Hepatocyte (in vitro differentiated cells): ENCODE measurements around the gene PFKM.

Experiments used
- EZH2 ChIP-seq: fragments of 200-600 bp; sonication (generic); IDR thresholded peaks from 2 replicates; pipeline ENCODE4 v1.6.1; 2016; ENCODE audit warnings: antibody characterized with exemption, mild to moderate bottlenecking, borderline replicate concordance
- EZH2phosphoT487 ChIP-seq: fragments of 200-600 bp; sonication (generic); IDR thresholded peaks from one replicate; pipeline ENCODE4 v1.6.1; 2018; ENCODE audit warnings: antibody characterized with exemption, mild to moderate bottlenecking, low read depth, moderate library complexity; ENCODE audit not compliant: unreplicated experiment, severe bottlenecking
- TF ChIP-seq, protein P1 (sequence below): fragments of 200-600 bp; sonication (generic); IDR thresholded peaks from 2 replicates; pipeline ENCODE4 v1.5.1; 2016; ENCODE audit warnings: antibody characterized with exemption, mild to moderate bottlenecking; ENCODE audit not compliant: poor library complexity

DNA sequence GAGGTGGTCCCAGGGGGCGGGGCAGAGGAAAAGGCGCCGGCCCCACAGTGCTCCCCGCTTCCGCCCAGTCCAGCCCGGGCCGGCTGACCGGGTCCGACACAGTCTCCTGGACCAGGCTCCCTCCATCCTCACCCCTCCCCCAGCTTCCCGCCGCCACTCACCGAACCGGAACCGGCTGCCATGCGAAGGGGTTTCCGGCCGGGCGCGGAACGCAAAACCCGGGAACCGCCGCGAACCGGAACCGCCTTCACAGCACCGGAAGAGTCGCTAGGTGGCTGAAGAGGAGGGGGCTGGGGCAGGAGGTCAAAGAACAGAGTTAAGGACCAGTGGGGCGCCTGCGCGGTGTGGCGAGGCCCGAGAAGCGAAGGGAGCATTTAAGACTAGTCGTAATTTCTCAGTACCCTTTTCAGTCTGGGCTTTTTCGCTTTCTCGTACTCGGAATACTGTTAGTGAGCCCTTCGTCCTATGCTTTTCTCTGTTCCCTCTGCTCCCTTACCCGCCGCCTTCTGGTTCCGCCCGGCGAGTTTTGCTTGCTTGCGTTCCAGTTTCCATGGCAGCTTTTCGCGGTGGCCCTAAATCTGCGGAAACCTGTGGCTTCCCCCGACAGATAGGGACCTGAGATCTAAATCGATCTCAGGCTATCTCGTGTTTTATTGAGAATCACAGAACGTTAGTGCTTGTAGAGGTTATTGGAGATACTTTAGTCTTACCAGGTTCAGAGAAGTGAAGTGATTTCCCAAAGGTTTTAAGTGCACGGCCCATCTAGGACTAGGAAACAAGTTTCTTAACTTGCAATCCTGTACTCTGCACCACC, 13.1 kb upstream of the PFKM start, which contains the start of gene SENP1:
- TF ChIP-seq, protein P1, sequence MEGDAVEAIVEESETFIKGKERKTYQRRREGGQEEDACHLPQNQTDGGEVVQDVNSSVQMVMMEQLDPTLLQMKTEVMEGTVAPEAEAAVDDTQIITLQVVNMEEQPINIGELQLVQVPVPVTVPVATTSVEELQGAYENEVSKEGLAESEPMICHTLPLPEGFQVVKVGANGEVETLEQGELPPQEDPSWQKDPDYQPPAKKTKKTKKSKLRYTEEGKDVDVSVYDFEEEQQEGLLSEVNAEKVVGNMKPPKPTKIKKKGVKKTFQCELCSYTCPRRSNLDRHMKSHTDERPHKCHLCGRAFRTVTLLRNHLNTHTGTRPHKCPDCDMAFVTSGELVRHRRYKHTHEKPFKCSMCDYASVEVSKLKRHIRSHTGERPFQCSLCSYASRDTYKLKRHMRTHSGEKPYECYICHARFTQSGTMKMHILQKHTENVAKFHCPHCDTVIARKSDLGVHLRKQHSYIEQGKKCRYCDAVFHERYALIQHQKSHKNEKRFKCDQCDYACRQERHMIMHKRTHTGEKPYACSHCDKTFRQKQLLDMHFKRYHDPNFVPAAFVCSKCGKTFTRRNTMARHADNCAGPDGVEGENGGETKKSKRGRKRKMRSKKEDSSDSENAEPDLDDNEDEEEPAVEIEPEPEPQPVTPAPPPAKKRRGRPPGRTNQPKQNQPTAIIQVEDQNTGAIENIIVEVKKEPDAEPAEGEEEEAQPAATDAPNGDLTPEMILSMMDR = no peak
- no peak for TF ChIP-seq EZH2
- no peak for TF ChIP-seq EZH2phosphoT487
